GM19397 (cell line): ENCODE data around the gene LPIN1.
A peak's percentile ranks its signal among the peaks of the same experiment; 100 is the strongest.

Experiments used
- ATAC-seq: cut with Tn5 transposase; IDR thresholded peaks from one replicate; pipeline ENCODE4 v1.9.1; 2021; ENCODE audit warnings: mild to moderate bottlenecking, moderate library complexity; ENCODE audit not compliant: unreplicated experiment

The LPIN1 gene

DNA sequence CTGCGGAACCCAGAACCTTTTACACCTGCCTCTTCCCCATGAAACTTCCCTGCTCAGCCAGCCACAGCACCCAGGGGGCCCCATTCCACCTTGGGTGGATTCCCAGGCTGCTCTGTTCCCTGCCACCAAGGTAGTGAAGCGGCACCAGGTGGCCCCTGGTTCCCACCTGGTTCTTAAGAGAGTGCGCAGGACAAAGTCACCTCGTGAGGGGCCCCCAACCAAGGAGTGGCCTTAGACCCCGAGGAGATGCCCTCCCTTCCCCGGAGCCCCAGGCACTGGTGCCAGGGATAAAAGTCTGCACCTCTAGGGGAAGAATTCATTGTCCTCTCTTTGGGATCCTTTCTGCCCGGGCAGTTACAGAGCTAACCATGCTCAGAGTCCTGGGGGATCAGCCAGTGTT, 3.1 kb upstream of the LPIN1 start:
- no peak for ATAC-seq

DNA sequence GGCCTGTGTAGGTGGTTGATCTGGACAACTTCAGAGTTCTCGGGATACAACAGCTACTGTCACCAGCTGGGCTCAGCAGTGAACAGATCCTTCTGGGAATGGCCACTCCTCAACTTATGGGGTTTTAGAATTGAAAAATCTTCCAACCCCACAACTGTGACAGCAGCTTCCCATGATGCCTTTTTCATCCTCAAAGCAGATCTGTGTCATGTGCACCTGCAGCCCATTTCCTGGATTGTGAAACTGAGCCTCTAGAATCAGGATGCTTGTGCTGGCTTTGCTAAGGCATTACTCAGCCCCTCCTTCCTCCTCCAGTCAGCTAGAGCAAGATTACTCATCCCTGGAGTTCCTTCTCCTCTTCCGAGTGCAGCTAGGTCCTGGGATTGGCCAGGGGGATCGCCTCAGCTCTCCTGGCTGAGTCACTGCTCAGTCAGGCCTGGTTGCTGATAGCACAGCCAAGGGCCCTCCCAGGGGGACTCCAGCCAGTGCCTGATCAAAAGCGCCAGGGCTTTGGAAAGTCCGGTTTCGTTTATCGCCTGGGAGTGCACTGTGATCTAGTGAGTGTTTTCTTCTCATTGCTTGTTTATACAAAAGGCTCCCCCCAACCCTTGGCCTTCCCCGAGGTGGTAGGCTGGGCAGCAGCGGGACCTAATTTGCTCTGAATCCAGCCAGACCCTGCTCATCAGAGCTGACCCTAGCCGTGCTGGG, 2.4 kb upstream of the LPIN1 start:
- ATAC-seq = peak; percentile 43

DNA sequence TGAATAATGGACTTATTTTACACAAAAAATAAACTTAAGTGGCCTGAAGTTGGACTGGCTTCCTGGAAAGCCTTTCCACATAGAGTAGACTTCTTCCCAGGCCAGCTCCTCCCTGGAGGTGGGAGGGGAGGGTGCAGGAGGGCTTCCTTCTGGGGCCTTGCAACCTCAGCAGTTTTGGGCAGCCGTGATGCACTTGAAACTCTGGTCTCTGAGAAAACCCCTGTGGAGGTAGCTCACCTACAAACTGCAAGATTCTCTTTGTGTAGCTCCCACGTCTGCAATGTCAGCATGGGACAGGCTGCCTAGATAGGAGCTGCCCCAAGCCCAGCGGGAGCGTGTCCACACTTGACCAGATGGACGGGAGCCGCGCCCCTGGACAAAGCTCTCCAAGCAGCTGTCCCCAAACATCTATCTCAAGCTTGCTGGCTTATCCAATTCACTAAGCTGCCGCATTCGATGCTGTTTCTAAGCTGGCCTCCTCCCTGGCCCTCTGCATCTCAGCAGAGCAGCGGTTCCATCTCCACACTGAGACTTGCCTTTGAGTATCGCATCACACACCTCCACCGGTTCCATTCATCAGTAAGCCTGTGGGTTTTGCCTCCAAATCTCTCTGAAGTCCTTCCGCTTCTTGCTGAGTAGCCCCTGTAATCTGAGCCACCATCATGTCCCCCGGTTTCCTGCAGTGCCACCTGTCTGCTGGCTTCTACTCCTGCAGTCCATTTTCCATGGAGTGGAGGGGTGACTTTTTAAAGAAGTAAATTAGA, 1.6 kb upstream of the LPIN1 start:
- no peak for ATAC-seq

DNA sequence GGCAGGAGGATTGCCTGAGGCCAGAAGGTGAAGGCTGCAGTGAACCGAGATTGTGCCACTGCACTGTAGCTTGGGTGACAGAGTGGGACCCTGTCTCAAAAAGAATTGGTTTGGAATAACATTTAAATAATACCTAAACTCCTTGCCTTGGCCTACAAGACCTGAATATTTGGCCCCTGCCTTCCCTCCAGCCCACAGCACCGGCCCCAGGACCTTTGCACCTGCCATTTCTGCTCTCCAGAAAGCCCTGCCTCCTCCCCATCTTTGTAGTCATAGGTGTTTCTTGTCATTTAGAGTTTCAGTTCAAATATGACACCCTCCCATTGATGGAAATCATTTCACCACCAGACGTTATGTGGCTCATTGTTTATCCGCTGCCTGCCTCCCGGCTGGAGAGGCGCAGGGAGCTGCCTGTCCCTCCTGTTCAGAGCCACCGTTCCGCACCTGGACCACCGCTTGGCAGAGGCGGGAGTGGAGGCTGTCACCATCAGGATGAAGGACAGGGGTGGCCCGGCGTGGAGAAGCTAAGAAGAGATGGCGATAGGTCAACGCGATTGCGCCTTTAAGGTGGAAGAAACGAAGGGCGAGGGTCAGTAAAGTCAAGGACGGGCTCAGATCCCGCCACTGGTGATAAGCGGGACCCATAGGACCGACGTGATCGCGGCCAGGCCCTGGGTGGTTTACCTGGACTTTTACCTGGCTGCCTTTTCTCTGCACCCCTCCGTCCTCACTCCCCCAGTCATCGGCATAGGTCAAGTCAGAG, 638 bp upstream of the LPIN1 start:
- ATAC-seq = no peak

DNA sequence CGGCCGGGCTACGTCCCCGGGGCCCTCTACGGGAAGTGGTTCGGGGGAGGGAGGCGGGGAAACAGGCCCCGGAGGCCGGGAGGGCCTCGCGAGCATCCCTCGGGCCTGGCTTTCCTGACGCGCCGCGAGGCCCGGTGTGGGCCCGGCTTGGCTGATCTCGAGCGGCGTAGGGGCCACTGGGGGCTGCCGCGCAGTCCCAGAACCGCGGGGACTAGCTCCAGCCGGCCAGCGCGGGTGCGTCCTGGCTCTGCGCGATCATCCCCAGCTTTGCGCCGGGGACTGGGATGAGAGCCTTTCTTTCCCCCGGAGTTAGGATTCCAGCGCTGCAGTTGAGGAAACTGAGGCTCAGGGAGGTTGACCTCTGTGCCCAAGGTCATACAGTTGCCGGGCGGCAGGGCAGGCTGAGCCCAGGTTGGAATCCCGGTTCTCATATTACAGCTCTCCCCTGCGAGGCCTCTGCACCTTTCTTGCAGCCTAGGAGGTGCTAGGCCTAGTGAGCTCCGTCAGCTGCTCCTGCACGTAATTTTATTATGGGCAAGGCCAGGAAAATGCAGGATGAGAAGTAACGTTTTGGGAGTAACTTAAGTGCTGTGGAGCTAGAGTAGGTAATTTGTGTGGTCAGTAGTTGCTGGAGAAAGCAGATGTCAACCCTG, 501 bp downstream of the LPIN1 start:
- no peak for ATAC-seq

DNA sequence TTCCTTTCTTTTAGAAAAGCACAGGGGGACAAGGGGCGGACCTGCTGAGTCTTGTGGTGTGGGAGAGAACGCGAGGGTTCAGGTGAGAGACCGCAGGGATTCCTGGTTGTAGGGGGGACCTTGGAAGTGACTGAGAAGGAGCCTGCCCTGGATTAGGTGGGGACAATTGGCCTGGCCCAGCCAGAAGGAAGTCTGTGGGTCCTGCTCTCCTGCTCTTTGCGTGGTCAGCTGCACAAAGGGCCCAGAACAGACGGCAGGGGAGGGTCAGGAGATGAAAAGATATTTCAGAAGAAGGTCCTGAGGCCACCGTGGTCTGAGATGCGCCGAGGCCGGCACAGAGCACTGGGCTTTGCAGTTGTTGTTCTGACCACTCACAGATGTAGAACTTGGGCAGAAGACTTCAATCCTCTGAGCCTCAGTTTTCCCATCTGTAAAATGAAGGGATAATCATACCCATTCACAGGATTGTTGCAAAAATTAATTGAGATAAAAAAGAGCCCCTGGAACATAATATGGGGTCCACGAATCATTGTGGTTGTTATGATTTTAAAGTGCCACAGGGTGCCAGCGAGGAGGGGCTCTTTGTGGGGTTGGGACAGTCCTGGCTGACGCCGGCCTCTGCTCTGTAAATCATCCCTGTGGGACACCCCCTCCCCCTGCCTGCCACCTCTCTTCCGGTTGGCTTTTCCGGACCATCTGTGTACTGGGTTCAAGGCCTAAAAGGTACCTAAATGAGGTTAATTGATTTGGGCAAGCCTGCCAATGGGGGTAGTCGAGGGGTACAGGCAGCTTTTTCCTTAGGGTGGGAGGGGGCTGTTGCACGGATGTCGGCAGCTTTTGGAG, 1.8 kb downstream of the LPIN1 start:
- no peak for ATAC-seq

DNA sequence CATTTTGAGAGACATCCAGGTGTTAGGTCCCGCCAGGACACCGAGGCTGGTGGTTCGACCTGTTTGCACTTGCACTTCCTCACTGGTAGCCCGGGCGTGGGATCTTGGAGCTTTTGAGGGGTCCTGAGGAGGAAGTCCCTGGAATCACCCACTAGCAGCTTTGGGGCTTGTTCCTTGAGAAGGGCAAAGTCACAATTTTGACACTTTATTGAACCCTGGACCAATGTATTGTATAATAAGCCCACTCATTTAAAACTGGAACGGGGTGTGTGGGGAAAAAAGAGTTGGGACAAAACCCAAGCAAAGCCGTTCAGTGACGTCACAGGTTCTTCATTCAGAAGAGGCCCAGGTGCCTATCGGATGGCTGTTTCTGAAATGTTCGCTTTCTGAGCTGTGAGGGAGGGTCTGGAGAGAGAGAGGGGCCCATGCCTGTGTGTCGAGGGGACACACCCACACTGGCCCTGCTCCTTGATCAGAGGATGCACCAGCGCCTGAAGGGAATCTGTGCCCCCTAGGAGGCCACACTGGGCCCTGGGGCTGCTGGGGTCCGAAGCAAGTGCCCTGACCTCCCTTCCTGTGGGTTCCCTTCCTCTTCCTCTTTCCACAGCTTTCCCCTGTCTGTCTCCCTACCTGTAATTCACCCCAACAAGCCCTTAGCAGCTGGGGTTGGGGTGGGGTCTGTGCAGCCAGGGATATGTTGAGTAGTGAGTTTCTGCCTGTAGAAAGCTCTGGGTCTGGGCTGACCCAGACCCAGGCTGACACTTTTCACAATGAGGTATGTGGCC, 2.6 kb downstream of the LPIN1 start:
- ATAC-seq = no peak

DNA sequence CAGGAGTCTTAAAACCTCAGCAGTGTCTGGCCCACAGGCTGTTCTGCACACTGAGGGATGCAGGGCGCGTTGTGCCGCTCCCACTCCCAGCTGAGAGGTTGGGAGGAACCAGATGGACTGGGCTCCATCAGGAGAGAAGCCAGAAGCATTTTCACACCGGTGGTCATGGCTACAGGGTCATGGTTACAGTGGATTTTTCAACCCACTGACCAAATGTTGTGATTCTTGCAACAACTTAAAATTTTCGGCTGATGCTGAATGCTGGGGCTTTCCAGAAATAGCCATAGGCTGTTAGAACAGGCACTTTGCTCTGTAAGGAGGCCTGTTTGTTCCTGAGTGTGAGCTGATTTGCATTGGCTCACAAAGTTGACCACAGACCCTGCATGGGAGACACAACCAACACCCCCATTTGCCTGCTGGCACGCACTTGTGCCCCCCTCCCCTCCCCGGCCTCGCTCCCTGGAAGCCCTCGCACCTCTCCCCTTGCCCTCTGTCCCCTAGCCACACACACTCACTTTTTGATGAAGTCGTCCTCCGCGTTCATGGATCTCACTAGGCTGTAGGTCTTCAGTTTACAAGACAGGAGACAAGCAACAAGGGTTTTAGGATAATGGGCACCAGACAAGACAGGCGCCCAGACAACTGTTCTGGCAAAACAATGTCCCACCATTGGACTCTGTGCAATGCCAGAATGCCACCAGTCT, 3.4 kb downstream of the LPIN1 start:
- no peak for ATAC-seq

DNA sequence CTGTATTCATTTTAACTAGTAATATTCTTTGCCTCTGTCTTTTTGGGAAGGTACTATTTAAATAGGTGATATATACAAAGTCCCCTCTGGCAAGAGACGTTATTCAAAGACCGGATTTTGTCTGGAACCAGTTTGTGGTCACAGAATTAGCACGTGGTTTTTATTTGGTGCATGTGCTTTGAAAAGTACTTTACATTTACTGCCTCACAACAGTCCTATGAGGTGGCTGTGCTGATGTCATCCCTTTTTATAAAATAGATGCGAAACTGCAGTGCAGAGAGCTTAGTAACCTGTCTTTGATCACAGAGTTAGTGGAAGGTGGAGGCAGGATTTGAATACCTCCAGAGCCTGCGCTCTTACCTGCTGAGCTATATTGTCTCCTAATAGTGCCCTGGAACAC, 4.0 kb downstream of the LPIN1 start:
- peak; percentile 28 for ATAC-seq

DNA sequence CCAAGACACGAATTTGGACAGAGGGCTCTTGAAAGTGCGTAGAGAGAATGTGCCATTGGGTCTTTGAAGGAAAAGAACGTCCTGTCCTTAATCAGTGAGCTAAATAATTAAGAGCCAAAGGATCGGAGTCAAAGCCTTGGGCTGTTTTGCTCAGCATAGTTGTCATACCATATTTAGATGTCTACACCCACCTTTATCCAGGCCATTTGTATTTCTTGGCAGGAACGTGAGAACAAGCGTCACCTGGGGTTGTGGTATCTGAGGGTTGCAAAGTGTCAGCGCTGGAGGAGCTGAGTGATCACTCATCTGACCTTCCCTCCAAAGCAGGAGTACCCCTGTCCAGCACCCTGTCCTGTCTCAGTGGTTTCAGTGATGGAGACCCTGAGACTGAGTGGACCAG, 4.5 kb downstream of the LPIN1 start:
- no peak for ATAC-seq

DNA sequence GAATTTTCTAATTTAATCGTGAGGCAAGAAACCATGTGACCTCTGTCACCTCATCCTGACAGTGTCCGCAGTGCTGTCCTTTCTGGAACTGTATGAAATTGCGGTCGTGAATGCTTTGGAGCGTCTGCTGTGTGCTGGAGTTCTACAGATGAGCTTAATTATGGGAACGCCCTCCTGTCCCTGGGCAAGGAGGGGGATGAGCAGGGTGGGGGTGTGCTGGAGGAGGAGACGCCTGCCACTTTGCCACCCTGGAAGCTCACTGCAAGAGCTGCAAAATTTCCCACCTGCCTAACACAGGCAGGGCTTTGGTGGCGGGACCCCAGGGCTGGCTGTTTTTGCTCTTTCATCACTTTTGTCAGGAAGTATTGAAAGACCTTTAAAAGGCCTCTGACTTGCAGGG, 6.5 kb downstream of the LPIN1 start:
- no peak for ATAC-seq

DNA sequence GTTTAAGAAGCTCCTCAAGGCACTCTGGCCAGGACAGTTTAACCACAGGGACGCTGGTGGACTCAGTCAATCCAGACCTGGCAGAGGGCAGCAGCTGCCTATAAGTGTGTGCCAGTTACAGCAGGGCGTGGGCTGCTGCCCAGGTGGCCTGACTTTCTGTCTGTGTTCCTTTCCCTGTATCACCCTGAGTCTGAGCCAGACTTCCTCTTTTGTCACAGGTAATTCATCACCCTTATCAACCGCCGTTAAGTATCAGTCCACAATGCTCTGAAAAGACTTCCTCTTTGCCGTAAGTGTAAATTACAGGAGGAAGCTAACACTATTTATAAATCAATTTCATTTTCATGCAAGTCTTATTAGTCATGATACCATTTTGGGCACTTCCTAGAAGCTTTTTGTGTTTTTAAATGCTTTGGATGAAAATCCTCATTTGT, 7.0 kb downstream of the LPIN1 start:
- peak; percentile 71 for ATAC-seq

DNA sequence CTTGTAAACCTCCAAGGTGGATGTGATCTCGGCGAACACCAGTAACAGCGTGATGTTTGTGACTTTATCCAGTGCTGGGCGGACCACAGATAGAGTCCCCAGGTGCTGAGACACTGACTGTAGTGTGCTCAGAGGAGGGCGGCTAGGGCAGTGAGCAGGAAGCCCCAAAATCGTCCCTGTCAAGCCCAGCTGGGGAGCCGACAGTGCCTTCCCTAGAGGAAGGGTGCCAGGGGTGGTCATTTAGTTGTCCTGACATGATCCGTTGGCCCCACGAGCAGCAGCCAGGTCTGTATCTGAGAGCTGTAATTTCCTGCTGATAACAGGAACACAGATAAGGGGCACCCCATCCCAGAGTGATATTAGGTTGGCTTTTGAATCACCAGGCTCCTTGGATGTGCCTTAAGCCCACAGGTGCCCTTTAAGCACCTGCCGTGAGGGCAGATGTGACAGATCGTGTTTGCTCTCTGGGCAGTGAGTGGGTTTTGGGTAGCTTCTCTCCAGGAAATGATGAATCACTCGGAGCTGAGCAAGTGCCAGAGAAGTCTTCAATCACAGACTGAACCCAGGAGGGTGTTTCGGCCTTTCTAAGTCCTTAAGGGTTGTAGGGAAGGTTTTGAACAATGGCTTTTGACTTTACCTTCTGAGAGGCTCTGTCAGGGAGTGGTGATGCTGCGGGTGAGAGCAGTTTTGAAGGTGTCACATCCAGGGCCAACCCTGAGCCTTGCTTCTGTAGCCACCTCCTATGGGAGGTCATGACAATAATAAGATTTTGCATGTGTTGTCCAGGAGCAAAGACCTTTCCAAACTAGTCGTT, 7.7 kb downstream of the LPIN1 start:
- ATAC-seq = peak; percentile 35

DNA sequence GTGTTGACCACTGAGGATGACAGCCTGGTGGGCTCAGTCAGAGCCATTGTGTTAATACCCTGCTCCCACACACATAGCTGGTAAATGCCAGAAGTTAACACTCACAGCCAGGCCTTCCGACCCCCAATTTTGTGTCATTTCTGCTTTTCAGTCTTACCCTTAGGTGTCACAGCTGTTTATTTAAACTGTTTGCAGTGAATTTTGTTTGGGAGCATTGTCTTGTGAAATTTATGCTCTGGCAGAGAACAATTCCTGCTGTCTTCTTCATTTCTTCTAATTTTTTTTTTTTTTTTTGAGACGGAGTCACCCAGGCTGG, 8.2 kb downstream of the LPIN1 start:
- no peak for ATAC-seq

DNA sequence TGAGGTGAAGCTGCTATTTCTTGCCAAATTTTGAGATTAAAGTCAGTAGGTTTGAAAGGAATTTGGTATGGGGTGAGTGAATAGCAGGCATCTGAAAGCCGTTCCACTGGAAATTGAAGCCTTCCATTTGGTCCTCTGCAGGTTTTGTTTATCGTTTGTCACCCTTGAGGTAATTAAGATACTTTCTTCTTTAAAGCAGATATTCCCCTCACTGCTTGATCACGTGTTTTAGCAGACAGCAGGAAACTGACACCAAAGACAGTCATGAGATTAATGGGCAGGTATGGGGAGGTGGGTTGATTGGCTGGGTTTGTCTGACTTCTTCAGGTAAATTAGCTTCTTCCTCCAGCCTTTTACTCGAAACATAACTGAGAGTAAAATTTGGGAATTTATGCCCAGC, 10.7 kb downstream of the LPIN1 start:
- no peak for ATAC-seq

DNA sequence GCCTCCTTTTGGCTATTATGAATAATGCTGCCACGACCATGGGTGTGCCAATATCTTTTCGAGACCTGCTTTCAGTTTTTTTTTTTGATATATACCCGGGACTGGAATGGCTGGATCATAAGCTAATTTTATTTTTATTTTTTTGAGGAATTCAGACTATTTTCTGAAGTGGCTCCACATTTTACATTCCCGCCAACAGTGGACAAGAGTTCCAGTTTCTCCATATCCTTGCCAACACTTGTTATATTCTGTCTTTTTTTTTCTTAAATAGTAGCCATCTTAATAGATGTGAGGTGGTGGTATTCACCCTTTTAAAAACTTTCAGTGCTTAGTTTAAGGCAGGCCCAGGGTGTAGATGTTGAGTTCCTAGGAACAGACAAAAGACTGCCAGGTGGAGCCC, 11.8 kb downstream of the LPIN1 start:
- no peak for ATAC-seq

DNA sequence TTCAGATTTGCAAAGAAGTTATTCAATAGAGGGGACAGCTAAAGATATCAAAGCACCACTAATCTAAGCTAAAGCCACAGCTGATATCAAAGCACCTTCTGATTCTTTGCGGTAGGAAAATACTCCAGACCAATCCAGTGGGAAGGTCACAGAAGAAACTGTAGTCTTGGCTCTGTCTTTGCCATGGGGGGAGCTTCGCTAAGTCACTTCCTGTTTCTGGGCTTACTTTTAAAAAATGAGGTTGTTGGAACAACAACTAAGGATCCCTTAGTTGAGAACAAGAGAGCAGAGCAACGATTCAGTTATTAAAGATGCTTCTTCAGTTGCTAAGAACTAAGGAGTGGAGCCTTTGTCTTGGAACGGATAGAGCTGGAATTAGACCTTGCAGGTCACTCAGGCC, 12.2 kb downstream of the LPIN1 start:
- ATAC-seq = no peak
